Hepatocyte (in vitro differentiated cells): Measurements from ENCODE around the gene VPS8. TPM values are rescaled to one million over a fixed set of nuclear protein-coding genes. Genes with fewer than 3 reads are reported as not detected.

Experiments used
- DNase-seq: peaks from one replicate; pipeline ENCODE4 v3.0.0-alpha.2; 2016; ENCODE audit warnings: low spot score
- H2AFZ ChIP-seq: fragments of 200-600 bp; sonication (generic); 2 replicates; pipeline ENCODE4 v1.6.0; 2016; ENCODE audit warnings: antibody characterized with exemption, mild to moderate bottlenecking
- H3K27ac ChIP-seq: fragments of 200-600 bp; sonication (generic); 2 replicates; pipeline ENCODE4 v1.5.1; 2016; ENCODE audit warnings: mild to moderate bottlenecking
- H3K27me3 ChIP-seq: fragments of 200-600 bp; sonication (generic); 2 replicates; pipeline ENCODE4 v1.6.1; 2016
- H3K36me3 ChIP-seq: fragments of 200-600 bp; sonication (generic); replicated peaks from 2 replicates; pipeline ENCODE4 v1.5.1; 2016; ENCODE audit warnings: low read depth; ENCODE audit not compliant: insufficient read depth
- H3K4me1 ChIP-seq: fragments of 200-600 bp; sonication (generic); 2 replicates; pipeline ENCODE4 v1.5.1; 2016; ENCODE audit warnings: mild to moderate bottlenecking, moderate library complexity; ENCODE audit not compliant: insufficient read depth
- H3K4me2 ChIP-seq: fragments of 200-600 bp; sonication (generic); 2 replicates; pipeline ENCODE4 v1.6.0; 2016
- H3K4me3 ChIP-seq: fragments of 200-600 bp; sonication (generic); 2 replicates; pipeline ENCODE4 v1.5.1; 2016; ENCODE audit warnings: mild to moderate bottlenecking
- H3K79me2 ChIP-seq: fragments of 200-600 bp; sonication (generic); 2 replicates; pipeline ENCODE4 v1.6.0; 2017; ENCODE audit warnings: mild to moderate bottlenecking
- H3K9me2 ChIP-seq: fragments of 200-600 bp; sonication (generic); replicated peaks from 2 replicates; pipeline ENCODE4 v1.6.0; 2017; ENCODE audit warnings: mild to moderate bottlenecking; ENCODE audit not compliant: insufficient read depth
- H3K9me3 ChIP-seq: fragments of 200-600 bp; sonication (generic); 2 replicates; pipeline ENCODE4 v1.5.1; 2016; ENCODE audit warnings: low read depth, mild to moderate bottlenecking
- H4K20me1 ChIP-seq: fragments of 200-600 bp; sonication (generic); 2 replicates; pipeline ENCODE4 v1.6.0; 2016; ENCODE audit warnings: mild to moderate bottlenecking; ENCODE audit not compliant: insufficient read depth, poor library complexity, severe bottlenecking
- EZH2 ChIP-seq: fragments of 200-600 bp; sonication (generic); IDR thresholded peaks from 2 replicates; pipeline ENCODE4 v1.6.1; 2016; ENCODE audit warnings: antibody characterized with exemption, mild to moderate bottlenecking, borderline replicate concordance
- EZH2phosphoT487 ChIP-seq: fragments of 200-600 bp; sonication (generic); IDR thresholded peaks from one replicate; pipeline ENCODE4 v1.6.1; 2018; ENCODE audit warnings: antibody characterized with exemption, mild to moderate bottlenecking, low read depth, moderate library complexity; ENCODE audit not compliant: unreplicated experiment, severe bottlenecking
- whole genome bisulfite sequencing: methylation state at CpG from one replicate; pipeline ENCODE4 v1.1.6; 2016; ENCODE audit warnings: low lambda C conversion rate; ENCODE audit errors: missing lambda C conversion rate; 5-methylcytosine and 5-hydroxymethylcytosine counted together
- polyA plus RNA-seq: library from polyadenylated mRNA; unstranded; fragments of >200 nt; fragmentation: Nextera tagmentation; extraction: Ambion mirVana; gene quantifications from 2 replicates; pipeline ENCODE4 v1.2.1, GENCODE V29; 2016
- total RNA-seq: library from RNA; depleted of rRNA; stranded (reverse); fragments of >200 nt; gene quantifications from 2 replicates; pipeline ENCODE4 v1.2.3, GENCODE V29; 2014
- TF ChIP-seq, protein P1 (sequence below): fragments of 200-600 bp; sonication (generic); IDR thresholded peaks from 2 replicates; pipeline ENCODE4 v1.5.1; 2016; ENCODE audit warnings: antibody characterized with exemption, mild to moderate bottlenecking; ENCODE audit not compliant: poor library complexity

VPS8 gene
- total and polyA plus RNA-seq, 2 experiments from 2014 or later, result 20.5 to 61.9 TPM

DNA sequence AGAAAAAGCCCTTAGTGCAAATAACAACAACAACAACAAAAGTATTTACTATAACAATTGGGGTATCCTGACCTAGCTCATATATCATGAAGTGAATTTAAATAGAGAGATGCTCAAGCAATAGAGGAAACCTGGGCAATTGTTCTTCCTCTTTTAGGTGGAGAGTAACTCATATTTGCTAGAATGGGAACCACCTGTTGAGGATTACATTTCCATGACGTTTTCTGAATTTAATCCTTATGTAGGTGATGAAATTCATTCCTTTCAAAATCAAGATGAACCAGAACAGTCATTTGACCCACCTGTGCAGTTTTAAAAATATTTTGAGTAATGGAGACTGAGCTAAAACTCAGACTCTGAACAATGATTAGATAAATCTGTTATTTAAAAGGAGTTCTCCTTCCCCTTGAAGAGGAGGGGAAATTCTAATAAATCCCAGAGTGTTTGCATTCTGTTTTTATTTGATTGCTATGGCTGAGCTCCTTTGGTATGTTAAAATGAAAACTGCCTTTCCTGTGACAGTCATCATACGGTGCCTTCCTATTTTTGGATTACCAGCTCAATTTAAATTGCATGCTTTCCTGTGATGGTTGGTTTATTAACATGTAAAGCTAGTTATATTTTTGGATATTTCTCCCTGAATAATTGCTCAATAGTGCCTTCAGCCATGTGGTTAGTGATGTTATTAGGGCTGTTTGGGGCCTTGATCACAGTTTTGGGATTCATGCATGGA lies 24.3 kb downstream of the VPS8 start:
- H4K20me1 ChIP-seq, result no peaks in the 10 kb centered on the region
- TF ChIP-seq EZH2phosphoT487, result no peak
- TF ChIP-seq, protein P1, sequence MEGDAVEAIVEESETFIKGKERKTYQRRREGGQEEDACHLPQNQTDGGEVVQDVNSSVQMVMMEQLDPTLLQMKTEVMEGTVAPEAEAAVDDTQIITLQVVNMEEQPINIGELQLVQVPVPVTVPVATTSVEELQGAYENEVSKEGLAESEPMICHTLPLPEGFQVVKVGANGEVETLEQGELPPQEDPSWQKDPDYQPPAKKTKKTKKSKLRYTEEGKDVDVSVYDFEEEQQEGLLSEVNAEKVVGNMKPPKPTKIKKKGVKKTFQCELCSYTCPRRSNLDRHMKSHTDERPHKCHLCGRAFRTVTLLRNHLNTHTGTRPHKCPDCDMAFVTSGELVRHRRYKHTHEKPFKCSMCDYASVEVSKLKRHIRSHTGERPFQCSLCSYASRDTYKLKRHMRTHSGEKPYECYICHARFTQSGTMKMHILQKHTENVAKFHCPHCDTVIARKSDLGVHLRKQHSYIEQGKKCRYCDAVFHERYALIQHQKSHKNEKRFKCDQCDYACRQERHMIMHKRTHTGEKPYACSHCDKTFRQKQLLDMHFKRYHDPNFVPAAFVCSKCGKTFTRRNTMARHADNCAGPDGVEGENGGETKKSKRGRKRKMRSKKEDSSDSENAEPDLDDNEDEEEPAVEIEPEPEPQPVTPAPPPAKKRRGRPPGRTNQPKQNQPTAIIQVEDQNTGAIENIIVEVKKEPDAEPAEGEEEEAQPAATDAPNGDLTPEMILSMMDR, result no peak
- no peak for TF ChIP-seq EZH2
- H3K9me3 ChIP-seq, result no peaks in the 10 kb centered on the region
- no peak overlapping the region for H3K4me2 ChIP-seq
- H3K4me1 ChIP-seq, result no peaks in the 10 kb centered on the region
- DNase-seq, result no peak
- H3K27me3 ChIP-seq, result no peaks in the 10 kb centered on the region
- no peaks in the 10 kb centered on the region for H3K9me2 ChIP-seq
- H3K4me3 ChIP-seq, result no peak overlapping the region
- no peaks in the 10 kb centered on the region for H3K79me2 ChIP-seq
- H3K27ac ChIP-seq, result no peak overlapping the region
- H3K36me3 ChIP-seq, result no peaks in the 10 kb centered on the region
- 56% methylated on average over 2 of the region's 2 CpGs for WGBS
- H2AFZ ChIP-seq, result no peak overlapping the region

DNA sequence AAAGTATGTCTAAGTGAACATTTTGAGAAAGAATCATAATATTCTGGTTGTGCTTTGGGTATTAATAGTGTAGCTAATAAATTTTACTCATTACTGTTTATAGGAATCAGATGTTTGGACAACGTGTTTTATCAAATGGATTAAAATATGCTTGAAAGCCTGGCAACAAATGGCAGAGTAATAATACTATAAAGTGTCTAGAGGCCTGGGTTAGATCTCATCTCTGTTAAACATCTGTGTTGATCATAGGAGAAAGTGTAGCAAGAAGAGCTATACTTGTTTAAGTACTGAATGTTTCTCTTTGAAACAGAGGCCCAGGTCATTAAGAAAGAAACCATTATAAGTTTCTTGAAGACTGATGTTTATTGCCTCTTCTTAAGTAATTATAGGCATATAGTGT lies 30.5 kb downstream of the VPS8 start:
- TF ChIP-seq EZH2phosphoT487 (no peak), EZH2 (no peak)
- TF ChIP-seq, protein P1, result no peak
- Histone ChIP-seq H3K79me2 (no peaks in the 10 kb centered on the region), H3K9me3 (no peaks in the 10 kb centered on the region), H3K4me2 (no peak overlapping the region), H2AFZ (no peak overlapping the region), H3K4me1 (no peaks in the 10 kb centered on the region), H3K27ac (no peak overlapping the region), H4K20me1 (no peaks in the 10 kb centered on the region), H3K27me3 (no peaks in the 10 kb centered on the region), H3K4me3 (no peak overlapping the region), H3K36me3 (no peaks in the 10 kb centered on the region), H3K9me2 (no peaks in the 10 kb centered on the region)
- DNase-seq, result no peak
- WGBS, result 48% methylated on average over 1 of the region's 1 CpG

DNA sequence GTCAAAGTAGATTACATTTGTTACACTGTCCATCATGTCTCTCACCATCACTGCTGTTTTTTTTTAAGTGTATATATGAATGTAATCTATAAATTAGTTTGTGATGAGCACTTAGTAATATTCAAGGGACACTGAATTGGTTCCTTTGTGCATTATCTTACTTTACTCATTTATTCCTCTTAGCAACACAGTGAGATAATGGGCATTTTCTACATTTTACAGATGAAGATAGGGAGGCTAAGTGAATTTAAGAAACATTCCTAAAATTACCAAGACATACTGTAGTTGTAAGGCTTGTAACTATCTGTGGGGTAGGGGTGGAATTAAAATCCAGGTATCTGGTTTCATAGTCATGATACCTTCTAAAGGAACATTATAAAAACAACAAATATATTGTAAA lies 33.9 kb downstream of the VPS8 start:
- TF ChIP-seq EZH2phosphoT487 (no peak), EZH2 (no peak)
- TF ChIP-seq, protein P1, result no peak
- Histone ChIP-seq H3K36me3 (no peaks in the 10 kb centered on the region), H3K27me3 (no peaks in the 10 kb centered on the region), H3K9me3 (no peaks in the 10 kb centered on the region), H3K27ac (no peak overlapping the region), H3K4me2 (no peak overlapping the region), H4K20me1 (no peaks in the 10 kb centered on the region), H3K9me2 (no peaks in the 10 kb centered on the region), H3K4me1 (no peaks in the 10 kb centered on the region), H3K79me2 (no peaks in the 10 kb centered on the region), H2AFZ (no peak overlapping the region), H3K4me3 (no peak overlapping the region)
- DNase-seq, result no peak

DNA sequence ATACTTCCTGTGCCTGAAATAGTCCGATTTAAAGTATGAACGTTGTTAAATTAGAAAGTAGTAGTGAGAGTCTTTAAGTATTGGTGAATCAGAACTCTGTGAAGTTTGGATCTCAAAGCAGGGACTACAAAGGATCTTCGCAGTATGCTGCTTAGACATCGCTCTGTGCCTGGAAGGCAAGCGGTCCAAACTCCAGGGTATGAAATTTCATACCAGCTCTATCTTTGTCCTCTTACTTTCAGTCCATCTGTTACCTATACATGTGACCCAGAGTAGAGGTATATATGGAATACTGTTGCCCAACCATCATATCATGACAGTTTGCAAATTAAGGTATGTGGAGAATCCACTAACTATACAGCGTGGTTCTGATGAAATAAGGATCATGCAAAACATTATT lies 34.5 kb downstream of the VPS8 start:
- H3K4me3 ChIP-seq, result no peak overlapping the region
- H3K27ac ChIP-seq, result no peak overlapping the region
- no peaks in the 10 kb centered on the region for H3K9me3 ChIP-seq
- TF ChIP-seq EZH2 (no peak), EZH2phosphoT487 (no peak)
- TF ChIP-seq, protein P1, result no peak
- no peaks in the 10 kb centered on the region for H3K9me2 ChIP-seq
- no peak for DNase-seq
- H3K36me3 ChIP-seq, result no peaks in the 10 kb centered on the region
- H3K27me3 ChIP-seq, result no peaks in the 10 kb centered on the region
- 95% methylated on average over 6 of the region's 6 CpGs for WGBS
- H2AFZ ChIP-seq, result no peak overlapping the region
- no peaks in the 10 kb centered on the region for H3K4me1 ChIP-seq
- H3K4me2 ChIP-seq, result no peak overlapping the region
- H4K20me1 ChIP-seq, result no peaks in the 10 kb centered on the region
- no peaks in the 10 kb centered on the region for H3K79me2 ChIP-seq
